ENCODE data around the gene MRPS7.
"Not testable (repeated sequence)": the region's sequence is repeated elsewhere in the genome, so short reads cannot be mapped to it uniquely, and the experiment has no call there.

Gene MRPS7

DNA sequence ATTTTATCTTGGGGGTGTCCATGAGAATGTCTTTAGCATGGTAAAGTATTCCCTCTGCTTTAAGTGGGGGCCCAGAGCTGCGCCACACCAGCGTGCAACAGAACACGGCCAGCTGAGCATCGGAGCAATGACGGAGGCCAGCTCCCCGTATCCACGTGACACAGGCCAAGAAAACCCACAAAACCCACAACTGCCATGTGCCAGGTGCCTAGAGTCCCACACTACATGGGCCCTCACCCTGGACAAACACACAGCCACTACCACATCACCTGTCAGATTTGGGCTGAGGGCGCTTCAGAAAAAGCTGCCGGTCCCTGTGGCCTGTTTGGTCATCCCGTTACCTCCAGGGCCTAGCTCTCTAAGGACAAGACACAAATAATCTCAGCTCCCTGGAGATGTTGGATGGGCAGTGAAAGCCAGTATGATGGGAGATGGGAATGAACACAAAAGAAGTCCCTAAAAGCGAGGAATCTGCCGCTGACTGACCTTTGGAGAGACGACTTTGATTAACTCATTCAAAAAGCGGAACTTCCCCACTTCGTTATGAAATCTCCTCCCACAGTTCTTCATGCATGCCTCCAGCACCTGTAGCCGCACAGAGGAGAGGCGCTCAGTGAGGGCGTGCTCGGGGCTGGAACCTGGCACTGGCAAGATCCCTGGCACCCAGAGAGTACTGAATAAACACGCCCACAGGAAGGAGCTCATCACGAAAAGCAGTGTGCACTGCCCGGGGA is 17.4 kb upstream of the MRPS7 start:
- peak; percentile 76 to 83 for DNase-seq

DNA sequence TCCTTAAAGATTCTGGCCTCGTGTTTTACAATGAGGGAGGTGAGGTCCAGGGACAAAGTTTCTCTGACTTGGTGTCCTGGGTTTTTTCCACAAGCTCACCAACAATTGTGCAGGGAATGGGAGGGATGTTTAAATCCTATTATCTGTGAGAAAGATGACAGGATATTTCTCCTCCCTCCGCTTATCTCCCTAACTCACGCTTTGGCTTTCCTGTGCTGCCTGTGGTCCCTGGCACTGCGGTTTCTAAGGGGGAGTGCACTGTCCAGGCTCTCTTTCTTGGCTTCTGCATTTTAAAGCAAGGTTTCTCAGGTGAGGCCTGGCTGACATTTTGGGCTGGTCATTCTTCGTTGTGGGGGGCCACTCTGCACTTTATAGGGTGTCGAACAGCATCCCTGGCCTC is 16.7 kb upstream of the MRPS7 start:
- no peak for DNase-seq

DNA sequence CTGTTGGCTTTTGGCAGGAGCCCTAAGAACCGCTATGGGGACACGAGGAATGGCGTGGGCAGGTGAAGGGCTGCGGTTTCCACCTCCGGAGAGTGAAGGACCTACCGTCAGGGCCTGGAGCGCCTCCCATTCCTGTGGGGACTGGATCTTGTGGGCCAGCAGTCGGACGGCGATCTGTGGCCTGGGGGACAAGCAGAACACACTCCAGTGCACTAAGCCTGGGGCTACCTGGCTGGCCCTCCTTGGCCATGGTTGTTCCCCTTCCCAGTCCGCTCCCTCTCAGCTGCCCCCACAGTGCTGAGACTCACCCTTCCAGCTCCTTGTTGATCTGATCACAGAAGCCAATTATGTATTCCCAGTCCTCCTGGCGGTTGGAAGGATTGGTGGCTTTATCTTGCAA is 15.3 kb upstream of the MRPS7 start:
- DNase-seq = no peak

DNA sequence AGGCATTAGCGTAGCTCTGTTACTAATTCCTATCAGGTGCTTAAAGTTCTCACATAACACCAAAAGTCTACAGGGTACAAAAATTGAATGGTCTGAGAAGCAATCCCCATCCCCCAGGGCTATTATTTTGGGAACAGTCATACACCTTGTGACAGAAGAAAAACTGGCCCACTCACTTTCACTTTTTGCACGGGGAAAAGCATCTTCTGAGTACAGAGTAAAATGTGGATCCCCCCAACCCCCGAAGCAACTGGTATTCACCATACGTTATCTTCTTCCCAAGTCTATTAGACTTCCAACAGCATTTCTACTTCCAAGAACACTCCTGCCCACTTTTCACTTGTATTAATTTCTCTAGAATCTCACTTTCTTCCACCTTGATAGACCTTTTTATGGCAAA is 12.1 kb upstream of the MRPS7 start:
- DNase-seq = no peak

DNA sequence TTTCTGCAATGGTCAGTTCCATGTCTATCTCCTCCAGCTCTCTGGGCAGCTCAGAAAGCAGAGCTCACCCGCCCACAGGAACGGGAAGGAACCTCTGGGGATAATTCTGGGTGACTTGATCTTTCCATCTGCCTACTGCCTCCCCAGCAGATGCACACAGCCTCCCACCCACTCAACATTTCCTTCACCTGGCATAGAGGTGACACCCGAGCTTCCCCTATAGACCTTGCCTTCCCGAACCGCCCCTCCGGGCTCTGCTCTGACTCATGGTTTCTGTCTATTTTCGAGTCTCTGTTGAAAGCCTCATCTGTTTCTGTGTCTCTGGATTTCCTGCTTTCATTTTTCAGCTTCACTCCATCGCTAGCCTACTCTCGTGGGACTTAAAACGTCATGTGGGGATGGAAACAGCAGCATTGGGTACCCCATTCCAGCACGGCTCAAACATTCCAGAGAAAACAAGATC is 11.6 kb upstream of the MRPS7 start:
- peak; percentile 68 to 70 for DNase-seq

DNA sequence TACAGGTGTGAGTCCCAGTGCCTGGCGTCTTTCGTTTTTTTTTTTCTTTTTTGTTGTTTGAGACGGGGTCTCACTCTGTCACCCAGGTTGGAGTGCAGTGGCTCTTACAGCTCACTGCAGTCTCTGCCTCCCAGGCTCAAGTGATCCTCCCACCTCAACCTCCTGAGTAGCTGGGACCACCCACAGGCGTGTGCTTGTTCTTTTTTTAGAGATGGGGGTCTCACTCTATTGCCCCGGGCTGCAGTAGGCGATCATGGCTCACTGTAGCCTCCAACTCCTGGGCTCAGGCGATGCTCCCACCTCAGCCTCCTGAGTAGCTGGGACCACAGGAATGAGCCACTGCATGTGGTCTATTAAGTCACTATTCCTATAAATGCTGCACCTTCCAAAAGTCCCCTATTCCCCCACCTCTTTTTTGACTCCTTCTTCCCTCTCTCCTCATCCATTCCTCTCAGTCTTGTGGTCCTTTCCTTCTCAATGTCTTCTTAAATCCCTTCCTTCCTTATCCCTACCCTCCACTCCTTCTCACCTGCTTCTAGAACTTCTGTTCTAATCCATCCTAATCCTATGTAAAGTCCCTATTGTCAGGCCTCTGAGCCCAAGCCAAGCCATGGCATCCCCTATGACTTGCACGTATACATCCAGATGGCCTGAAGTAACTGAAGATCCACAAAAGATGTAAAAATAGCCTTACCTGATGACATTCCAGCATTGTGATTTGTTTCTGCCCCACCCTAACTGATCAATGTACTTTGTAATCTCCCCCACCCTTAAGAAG is 9.5 kb upstream of the MRPS7 start:
- no peak for DNase-seq

DNA sequence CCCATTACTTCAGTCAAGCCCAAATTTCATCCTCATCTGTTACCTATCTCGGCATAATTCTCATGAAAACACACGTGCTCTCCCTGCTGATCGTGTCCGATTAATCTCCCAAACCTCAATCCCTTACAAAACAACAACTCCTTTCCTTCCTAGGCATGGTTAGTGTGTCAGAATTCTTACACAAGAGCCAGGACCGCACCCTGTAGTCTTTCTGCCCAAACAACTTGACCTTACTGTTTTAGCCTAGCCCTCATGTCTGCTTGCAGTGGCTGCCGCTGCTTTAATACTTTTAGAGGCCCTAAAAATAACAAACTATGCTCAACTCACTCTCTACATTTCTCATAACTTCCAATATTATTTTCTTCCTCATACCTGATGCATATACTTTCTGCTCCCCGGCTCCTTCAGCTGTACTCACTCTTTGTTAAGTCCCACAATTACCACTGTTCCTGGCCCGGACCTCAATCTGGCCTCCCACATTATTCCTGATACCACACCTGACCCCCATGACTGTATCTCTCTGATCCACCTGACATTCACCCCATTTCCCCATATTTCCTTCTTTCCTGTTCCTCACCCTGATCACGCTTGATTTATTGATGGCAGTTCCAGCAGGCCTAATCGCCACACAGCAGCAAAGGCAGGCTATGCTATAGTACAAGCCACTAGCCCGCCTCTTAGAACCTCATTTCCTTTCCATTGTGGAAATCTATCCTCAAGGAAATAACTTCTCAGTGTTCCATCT is 5.6 kb upstream of the MRPS7 start:
- DNase-seq = not testable (repeated sequence)

DNA sequence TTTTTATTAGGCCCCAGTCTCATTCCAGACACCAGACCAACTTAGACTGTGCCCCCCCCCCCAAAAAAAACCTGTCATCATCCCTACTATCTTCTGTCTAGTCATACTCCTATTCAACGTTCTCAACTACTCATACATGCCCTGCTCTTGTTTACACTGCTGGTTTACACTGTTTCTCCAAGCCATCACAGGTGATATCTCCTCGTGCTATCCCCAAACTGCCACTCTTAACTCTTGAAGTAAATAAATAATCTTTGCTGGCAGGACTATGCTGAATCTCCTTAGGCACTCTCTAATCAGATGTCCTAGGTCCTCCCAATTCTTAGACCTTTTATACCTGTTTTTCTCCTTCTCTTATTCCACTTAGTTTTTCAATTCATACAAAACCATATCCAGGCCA is 4.5 kb upstream of the MRPS7 start:
- DNase-seq = not testable (repeated sequence)

DNA sequence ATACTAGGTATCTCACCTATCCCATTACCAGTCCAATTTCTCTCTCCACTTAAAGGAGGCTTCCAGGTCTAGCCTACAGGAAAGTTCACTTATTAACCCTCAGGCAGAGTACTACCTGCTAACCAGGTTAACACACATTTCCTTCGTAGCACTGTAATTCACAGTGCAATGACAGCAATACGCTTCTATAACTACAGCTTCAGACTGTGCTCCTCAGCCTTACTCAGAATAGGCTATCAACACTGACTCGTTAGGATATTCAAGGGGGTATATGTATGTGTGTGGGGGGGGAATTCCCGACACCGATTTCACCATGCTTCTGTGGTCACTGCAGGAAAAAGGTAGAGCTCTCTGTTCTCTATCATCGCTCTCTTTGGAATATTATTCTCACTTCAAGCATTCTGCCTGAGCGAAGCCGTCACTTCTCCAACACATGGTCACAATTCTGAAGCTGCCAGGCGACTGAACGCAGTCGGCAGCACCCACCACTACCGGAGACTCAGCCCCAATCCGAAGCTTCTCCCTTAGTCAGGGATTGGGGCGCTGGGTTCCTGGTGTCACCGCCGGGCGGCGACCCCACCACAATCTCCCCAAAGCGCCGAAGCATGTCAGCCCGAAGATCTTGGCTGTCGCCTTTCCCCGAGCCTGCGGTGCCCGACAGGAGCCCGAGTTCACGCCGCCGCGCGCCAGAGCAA is 891 bp upstream of the MRPS7 start:
- DNase-seq = peak; percentile 56 to 65

DNA sequence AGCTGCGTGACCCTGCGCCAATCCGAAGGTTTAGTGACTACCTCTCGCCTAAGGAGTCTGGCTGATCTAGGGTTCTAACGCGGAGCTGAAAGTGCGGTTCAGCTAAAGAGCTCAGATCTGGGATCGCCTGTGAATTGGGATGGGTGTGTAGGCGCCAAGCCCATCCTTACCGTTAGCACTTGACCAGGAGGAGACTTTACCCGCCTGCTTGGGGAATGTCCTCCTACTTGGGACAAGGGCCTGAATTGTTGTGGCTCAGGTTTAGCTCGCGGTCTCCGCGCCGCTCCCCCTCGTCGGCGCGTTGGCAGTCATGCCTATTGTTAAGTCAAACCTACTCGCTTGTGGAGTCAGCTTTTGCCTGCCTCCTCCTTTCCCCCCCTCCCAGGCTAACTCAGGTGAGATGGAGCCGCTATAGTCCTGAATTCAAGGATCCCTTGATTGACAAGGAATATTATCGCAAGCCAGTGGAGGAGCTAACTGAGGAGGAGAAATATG is 480 bp downstream of the MRPS7 start:
- DNase-seq = no peak

DNA sequence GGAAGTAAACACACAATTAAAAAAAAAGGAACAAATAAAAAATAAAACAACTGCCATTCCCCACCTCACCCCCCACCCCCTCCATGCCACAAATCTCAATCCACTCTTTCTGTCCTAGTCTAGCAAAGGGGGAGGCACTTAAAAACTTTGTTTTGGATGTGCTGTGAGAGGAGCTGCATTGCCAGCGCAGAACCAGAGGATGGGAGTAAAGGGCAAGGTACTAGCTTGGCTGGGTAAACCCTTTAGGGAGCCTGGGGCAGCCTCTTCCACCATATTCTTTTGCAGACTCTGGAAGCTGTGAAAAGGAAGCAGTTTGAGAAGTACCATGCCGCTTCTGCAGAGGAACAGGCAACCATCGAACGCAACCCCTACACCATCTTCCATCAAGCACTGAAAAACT is 1.4 kb downstream of the MRPS7 start:
- DNase-seq = no peak

DNA sequence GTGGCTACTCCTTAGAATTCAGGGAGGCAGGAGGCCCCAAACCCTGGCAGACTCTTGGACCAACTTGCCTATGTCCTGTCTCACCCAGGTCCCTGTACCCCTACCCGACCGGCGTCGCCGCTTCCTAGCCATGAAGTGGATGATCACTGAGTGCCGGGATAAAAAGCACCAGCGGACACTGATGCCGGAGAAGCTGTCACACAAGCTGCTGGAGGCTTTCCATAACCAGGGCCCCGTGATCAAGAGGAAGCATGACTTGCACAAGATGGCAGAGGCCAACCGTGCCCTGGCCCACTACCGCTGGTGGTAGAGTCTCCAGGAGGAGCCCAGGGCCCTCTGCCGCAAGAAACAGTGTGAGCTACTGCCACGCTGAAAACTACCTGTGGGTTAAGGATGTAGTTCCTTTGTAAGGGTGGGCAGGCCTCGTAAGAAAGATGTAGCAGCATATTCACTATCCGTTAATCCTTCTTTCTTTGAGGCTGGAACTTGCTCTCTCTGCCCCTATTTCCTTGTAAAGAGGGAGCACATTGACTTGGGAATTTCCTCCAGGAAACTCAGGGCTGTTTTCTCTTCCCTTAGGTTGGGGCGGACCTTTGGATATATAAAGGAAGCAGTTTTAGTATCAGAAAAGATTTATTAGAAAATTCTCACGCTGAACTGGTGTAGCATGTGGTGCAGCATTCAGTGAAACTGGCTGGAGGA is 4.1 kb downstream of the MRPS7 start:
- DNase-seq = peak; percentile 47

DNA sequence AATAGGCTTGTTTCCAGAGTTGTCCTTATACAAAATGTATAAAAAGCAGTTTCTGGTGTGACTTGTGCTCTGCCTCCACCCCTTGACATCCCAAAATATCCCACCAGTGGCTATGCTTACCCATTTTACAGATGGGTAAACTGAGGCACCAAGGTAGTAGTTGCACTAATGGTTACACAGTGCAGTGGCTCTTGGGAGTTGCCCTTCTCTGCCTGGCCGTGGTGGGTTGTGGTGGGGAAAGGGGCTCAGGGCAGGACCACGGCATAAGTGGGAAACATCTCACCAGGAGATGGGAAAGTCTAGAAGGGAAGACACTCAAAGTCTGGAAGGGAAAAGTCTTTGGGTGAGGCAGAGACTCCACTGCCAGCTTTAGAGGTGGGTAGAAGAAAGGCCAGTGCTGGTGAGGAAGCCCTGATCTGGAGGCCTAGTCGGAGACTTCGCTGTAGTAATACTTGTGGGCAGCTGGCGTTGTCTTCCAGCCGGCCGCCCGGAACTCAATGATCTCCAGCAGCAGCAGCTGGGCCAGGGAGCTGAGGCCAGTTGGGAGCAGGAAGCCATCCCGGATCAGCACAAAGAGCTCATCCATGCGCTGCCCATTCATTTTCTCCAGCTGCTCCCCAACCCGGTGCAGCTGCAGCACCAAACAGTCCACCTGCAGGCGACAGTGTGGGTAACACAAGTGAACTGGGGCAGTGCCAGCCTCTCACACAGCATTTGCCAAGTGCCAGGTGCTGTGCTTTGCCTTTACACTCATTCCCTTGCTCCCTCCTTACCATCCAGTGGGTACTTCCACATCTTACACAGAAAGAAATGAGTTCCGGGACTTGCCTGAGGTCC is 4.9 kb downstream of the MRPS7 start:
- no peak for DNase-seq

DNA sequence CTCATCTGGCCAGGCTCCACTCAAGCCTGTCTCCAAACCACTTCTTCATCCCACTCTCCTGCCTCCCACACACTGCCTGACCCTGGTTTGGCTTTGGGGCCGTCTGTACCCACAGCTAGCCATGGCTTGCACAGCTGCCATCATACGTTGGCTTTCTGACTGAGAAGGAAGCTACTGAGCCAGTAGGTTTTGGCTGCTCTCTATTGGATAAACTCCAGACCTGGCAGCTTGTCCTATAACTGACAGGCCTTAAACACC is 5.4 kb downstream of the MRPS7 start:
- peak; percentile 72 to 86 for DNase-seq

DNA sequence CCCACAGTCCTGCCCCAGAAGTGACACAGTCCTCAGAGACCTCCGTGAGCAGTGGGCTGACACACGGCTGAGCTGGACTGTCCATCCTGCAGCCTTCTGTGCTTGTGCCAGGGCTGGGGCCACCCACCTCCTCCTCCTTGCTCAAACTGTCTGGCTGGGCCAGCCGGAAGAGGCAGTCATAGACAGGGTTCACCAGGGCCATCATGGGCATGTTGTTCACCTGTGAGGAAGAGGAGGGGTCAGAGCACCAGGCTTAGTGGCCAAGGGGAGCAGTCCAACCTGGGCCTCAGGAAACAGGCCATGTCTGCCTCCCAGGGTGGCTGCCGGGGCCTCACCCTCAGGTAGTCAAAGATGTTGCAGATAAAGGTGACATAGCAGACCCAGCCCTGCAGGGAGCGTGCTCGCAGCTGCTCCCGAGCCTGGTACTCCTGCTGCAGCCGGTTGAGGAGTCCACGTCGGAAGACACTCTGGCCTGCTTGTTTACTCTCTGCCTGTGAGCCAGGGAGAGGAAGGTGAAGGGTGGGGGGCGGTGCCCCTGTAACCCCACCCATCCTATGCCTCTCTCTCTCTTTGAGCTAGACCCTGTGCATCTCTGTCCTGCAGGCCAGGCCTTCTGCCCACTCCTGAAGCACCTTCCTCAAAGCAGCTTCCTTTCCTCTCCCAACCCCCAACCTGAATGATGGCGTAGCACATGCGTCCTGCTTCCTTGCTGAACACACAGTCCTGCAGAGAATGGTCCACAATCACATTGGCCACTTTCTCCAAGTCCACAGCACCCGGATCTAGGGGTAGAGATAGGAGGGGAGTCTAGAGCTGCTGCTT is 5.9 kb downstream of the MRPS7 start:
- DNase-seq = no peak

DNA sequence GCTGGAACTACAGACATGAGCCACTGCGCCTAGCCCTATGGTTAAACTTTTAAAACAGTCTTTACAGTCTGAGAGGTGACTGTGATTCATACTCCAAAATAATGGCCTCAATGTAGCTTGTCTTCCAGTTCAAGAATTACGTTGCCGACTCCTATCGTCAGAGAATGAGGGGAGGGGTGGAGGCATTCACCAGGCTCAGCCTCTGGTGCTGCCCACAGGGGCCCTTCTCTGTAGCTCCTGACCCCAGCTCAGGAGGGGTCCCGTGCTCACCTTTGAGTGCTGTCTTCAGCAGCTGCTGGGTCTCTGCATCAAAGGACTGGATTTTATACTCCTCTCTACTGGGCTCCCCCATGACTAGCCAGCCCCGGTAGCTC is 8.2 kb downstream of the MRPS7 start:
- DNase-seq = no peak

DNA sequence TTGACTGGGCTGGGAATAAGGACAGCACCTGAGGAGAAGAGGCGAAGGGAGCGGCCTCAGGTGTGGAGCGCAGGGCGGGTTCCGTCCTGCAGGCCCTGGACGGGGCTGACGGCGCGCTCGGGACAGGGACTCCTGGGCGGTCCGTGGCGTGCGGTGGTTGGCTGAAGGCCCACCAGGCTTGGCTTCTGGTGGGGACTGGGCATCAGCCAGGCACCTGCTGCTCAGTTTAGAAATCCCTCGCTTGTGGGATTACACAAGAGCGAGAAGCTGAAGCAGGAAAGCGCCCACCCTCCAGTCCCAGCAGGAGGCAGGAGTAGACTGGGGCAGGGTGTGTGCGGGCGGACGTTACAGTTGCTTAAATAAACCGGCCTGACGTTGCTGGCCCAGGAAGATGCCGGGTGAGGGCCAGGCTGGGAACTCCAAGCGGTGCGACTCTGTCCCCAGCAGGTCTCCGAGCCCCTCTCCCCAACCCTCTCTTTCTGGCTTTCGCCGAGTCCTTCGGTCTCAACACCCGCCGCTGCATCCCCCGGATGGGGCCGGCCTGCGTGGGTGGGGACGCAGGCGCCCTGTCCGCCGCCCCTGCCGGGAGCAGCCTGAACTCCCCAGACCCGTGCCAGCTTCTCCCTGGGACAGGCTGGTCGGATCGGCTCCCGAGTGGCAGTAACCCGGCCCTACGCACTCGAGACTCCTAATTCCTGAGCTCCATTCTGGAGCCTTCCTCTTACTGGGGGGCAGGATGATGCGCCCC is 8.7 kb downstream of the MRPS7 start:
- DNase-seq = peak; percentile 64 to 74

DNA sequence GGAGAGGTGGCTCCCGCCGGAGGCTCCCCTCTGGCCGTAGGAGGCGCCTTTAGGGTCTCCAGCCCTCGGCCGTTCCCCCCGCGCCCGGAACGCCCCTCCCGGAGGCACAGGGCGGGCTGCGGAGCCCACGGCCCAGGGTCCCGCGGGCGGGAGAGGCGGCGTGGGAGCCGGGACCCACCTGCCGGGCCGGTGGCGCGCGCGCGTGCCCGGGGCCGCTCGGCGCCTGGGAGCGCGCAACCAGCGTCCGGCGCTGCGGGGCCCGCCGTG is 9.2 kb downstream of the MRPS7 start, which contains the start of gene MIF4GD:
Gene MIF4GD (minus strand): TSS at position 266 of the 267 bp plus-strand sequence. CDS start 1,036 bp downstream, outside the sequence.
- no peak for DNase-seq

DNA sequence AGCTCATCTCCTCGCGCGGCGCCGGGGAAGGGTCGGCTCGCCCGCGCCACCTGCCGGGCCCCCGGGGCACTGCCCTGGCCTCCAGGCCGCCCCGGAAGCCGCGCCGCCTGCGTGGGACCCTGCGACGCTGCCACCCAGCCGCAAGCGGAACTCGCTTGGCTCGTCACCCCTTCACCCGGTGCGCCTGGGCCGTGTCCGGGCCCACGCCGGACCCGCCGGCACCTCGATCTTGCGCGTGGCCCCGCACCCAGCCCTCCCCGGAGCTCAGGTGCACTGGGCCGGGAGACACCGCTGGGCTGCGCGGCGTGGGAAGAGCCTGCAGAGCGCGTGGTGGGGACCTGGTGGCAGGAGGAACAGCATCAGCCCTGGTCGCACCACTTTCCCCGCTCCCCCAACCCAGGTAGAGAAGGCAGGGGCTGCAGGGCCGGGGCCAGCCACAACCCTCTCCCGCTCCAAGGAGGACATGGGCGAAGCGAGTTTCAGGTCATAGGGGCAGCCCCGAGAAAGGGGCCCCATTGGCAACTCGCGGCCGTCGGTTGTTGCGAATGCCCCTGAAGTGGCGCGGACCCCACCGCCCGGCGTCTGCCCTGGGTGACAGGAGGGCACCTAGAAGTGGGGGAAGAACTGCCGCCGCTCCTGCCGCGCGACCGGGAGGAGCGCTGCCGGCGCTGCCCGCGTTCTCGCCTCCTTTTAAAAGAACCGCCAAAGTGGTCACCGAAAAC is 9.7 kb downstream of the MRPS7 start:
- peak; percentile 77 to 92 for DNase-seq

Measured in inflammatory macrophage treated with lipopolysaccharide for 1 hour (primary cell).